Stimulated activated naive CD8-positive, alpha-beta T cell treated with anti-CD3 and anti-CD28 coated beads, Interleukin-15, Interleukin-2, amounts not matched to agents 100 ng/mL and 50 ng/mL, for 24 hours (primary cell): ENCODE results near the gene GPR157.
A peak's percentile ranks its signal among the peaks of the same experiment; 100 is the strongest.

Experiments
- H3K27ac Mint-ChIP-seq: one replicate; pipeline ENCODE4 v1.8.0; 2021; ENCODE audit warnings: mild to moderate bottlenecking, mixed read lengths
- H3K27me3 Mint-ChIP-seq: one replicate; pipeline ENCODE4 v1.8.0; 2021; ENCODE audit warnings: mixed read lengths
- H3K36me3 Mint-ChIP-seq: one replicate; pipeline ENCODE4 v1.8.0; 2021; ENCODE audit warnings: low read depth, mixed read lengths
- H3K4me1 Mint-ChIP-seq: one replicate; pipeline ENCODE4 v1.8.0; 2021; ENCODE audit warnings: low read depth, mixed read lengths
- H3K4me3 Mint-ChIP-seq: one replicate; pipeline ENCODE4 v1.8.0; 2021; ENCODE audit warnings: mild to moderate bottlenecking, mixed read lengths
- H3K9me3 Mint-ChIP-seq: one replicate; pipeline ENCODE4 v1.8.0; 2021; ENCODE audit warnings: mixed read lengths

Gene GPR157

DNA sequence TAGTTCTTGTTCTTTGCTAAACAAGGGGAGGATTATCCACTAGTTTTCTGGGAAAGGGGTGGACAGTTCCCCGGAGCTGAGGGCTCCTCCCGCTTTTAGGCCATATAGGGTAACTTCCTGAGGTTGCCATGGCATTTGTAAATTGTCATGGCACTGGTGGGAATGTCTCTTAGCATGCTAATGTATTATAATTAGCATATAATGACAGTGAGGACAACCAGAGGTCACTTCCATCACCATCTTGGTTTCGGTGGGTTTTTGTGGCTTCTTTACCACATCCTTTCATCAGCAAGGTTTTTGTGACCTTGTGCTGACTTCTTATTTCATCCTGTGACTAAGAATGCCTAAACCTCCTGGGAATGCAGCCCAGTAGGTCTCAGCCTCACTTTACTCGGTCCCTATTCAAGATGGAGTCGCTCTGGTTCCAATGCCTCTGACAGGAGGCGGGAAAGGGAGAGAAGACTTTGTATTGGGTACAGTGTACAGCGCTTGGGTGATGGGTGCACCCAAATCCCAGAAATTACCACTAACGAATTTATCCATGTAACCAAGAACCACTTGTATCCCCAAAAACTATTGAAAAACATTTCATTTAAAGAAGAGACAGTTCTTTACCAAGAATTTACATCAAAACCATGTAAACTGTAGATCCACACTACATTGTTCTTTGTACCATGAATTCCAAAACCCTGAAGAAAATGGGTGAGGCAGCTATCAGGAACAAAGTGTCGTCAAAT lies 50.7 kb downstream of the GPR157 start:
- Mint-ChIP-seq H3K27me3 (peaks cover 23% of the 10 kb centered on the region), H3K4me1 (peaks cover 55% of the 10 kb centered on the region), H3K36me3 (no peaks in the 10 kb centered on the region)

DNA sequence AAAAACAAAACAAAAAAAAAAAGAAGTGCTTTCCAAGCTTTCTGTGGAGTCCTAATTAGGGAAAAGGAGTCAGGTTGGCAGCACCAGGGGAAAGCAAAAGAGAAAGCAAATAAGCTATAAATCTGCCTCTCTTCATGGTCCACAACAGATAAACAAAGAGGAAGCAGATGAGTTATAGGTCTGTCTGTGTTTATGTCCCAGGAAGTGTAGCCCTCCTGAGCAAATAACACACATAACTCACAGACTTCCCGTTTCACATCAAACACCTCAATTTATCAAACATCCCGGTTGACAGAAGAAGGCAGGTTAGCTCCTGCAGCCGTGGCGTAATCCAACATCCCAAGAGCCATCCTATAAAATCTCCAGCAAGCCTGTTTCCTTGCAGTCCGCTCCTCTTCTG lies 53.9 kb downstream of the GPR157 start:
- Mint-ChIP-seq H3K36me3 (no peaks in the 10 kb centered on the region), H3K27ac (no peak overlapping the region), H3K9me3 (no peaks in the 10 kb centered on the region), H3K4me3 (peak overlapping the region; percentile 51), H3K4me1 (peaks cover 43% of the 10 kb centered on the region), H3K27me3 (peaks cover 20% of the 10 kb centered on the region)

More for the DNA sequence above, 50.7 kb downstream of the GPR157 start:
- no peaks in the 10 kb centered on the region for H3K9me3 Mint-ChIP-seq
- no peak overlapping the region for H3K27ac Mint-ChIP-seq
- H3K4me3 Mint-ChIP-seq: no peak overlapping the region

DNA sequence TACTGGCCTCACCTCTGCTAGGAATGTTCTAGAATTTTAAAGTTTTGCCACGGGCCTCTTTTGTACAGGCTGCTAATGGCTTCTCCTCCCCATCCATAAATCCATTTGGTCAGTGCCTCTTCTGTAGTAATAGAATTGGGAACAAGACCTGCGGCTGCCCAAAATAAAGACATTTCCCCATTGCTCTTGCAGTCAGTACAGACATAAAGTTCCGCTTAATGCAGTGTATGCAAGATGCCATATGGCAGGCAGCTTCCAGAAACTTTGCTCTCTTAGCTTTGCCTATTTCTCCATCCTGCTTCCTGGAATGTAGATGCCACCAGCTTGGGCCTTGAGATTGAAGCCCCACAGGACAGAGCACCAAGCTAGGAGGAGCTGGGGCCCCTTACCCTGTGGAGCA lies 55.8 kb downstream of the GPR157 start:
- Mint-ChIP-seq H3K36me3 (no peaks in the 10 kb centered on the region), H3K9me3 (no peaks in the 10 kb centered on the region), H3K4me3 (no peak overlapping the region), H3K27me3 (peaks cover 5% of the 10 kb centered on the region), H3K27ac (no peak overlapping the region), H3K4me1 (peaks cover 39% of the 10 kb centered on the region)

DNA sequence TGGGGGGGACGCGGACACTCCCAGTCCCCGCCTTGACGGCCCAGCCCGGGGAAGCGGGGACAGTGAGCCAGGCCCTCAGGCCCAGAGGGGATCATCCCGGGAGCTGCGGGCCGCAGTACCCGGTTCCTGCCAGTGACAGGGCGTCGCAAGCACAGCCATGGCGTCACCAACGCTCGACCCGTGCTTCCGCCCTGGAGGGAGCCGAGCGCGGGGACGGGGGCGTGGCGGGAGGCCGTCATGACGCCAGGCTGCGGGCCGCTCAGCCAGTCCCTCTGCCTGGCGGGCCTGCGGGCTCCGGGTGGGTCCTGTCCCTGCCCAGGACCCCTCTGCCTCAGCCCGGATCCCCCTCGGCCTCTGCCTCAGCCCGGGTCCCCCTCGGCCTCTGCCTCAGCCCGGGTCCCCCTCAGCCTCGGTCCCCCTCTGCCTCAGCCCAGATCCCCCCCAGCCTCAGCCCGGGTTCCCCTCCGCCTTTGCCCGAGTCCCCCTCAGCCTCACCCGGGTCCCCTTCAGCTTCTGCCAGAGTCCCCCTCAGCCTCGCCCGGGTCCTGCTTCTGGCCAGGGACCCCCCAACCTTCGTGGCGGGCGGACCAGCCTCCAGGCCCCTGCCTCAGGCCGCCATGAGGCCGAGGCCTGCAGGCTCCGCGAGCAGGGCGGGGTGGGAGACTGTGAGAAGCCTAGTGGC lies 57.2 kb downstream of the GPR157 start:
- H3K27me3 Mint-ChIP-seq: peaks cover 5% of the 10 kb centered on the region
- H3K4me3 Mint-ChIP-seq: no peak overlapping the region
- no peaks in the 10 kb centered on the region for H3K9me3 Mint-ChIP-seq
- H3K36me3 Mint-ChIP-seq: no peaks in the 10 kb centered on the region
- H3K4me1 Mint-ChIP-seq: peaks cover 34% of the 10 kb centered on the region
- no peak overlapping the region for H3K27ac Mint-ChIP-seq

DNA sequence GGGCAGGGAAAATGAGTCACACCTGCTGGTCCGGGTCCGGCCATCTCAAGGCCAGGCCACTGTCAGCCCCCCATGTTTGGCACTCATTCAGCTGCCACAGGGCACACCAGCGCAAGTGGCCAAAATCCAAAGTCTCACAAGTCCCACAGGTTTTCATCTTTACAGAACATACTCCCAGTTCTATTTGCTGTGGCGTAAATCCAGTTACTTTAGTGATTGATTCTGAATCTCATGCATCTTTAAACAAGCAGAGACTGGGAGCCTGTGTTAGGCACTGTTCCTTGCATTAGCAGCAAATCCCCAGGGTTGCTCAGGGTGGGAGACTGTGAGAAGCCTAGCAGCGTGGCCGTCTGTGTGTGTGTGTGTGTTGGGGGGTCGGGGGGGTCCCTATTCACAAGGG lies 58.4 kb downstream of the GPR157 start:
- Mint-ChIP-seq H3K36me3 (no peaks in the 10 kb centered on the region), H3K9me3 (no peaks in the 10 kb centered on the region), H3K27ac (no peak overlapping the region), H3K27me3 (peaks cover 5% of the 10 kb centered on the region), H3K4me3 (no peak overlapping the region), H3K4me1 (peaks cover 26% of the 10 kb centered on the region)

DNA sequence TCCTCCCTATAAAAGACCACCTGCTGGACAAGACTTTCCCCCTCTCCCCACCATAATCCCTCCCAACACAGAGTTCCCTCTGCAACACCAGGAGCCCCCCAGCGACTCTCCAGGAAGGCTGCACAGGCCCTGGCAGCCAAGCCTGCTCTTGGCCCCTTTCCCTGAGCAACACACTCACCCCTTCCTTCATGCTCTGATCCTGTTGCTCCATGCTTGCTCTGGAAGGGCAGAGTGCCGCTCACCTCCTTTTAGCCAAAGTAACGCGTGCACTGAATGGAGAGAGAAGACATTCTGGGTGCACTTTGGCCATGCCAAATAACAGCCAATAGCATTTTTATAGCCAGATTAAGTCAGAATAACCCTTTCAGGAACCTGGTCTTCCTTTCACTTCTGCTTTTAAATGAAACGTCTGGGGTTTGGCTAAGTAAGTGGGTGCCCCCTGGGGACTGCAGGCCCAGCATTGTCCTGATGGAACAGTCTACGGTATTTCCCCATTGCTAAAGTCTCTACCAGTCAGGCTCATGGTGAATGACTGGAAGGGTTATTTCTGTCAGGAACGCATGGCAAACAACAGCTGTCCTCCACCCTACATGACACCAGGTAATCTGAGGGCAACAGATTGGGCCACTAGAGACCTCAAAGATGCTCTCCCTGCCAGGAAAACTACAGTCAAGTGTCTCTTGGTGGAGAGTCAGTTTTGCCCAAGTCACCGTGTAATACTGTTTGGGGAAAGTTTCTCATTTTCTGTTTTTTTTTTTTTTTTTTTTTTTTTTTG lies 59.4 kb downstream of the GPR157 start, which contains the start of gene SLC2A5:
Gene SLC2A5, minus strand, starts transcription at position 310 of the 775 bp plus-strand sequence. Its CDS starts 99 bp downstream, at position 211.
- Mint-ChIP-seq H3K36me3 (no peaks in the 10 kb centered on the region), H3K4me1 (peaks cover 16% of the 10 kb centered on the region), H3K27me3 (peaks cover 5% of the 10 kb centered on the region), H3K27ac (no peak within 1 kb of the TSS), H3K9me3 (no peaks in the 10 kb centered on the region), H3K4me3 (peak within 1 kb of the TSS; percentile 52)

DNA sequence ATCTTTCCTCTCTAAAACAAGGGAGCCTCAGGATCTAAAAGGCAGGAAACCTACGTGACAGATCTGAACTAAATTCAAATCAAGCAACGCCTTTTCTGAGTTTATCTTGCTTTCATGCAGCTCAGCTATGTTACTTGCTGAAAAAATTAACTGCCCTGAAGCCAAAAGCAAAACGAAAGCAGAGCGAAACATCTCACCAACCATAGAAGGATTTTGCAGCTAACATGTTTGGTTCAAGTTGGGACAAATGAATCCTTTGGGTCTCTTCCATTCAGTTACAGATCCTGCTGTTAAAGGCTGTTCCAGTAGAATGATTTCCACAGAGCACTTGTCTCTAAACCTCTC lies 59.9 kb downstream of the GPR157 start:
- no peaks in the 10 kb centered on the region for H3K9me3 Mint-ChIP-seq
- H3K4me1 Mint-ChIP-seq: peaks cover 11% of the 10 kb centered on the region
- H3K36me3 Mint-ChIP-seq: no peaks in the 10 kb centered on the region
- H3K4me3 Mint-ChIP-seq: peak overlapping the region; percentile 52
- no peak overlapping the region for H3K27ac Mint-ChIP-seq
- peaks cover under 1% of the 10 kb centered on the region for H3K27me3 Mint-ChIP-seq

DNA sequence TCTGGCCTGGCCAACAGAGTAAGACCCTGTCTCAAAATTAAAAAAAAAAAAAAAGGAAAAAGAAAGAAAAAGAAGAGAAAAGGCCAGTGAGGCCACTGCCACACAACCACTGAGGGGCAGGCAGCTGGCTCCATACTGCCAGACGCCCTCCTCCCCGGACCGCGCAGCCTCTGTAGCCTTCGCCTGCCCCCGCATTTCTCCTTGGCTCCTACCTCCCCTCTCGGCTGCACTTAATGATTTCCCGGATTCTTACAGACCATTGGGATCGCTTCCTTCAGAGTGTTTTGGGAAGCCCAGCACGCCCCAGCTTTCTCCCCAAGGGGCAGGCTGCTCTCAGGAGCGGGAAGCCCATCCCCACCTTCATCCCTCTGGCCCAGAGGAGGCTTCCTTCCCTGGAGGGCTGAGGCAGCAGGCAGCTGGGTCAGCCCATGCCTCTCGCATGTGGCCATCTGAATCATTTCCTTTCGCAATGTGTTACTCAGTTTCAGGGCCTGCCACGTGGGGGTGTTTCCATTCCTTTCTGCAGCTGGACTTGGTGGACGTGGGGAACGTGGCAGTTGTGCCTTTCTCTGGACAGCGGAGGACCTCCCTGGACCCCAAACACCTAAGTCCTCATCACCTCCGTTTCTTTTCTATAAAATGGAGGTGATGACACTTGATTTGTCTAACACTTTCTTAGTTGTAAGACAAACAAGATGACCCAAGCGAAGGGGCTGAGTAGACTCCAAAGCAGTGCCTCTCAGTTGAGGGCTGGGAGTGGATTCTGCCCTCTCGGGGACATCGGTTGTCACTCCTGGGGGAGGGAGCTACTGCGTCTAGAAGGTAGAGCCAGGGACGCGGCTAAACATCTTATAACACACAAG lies 61.7 kb downstream of the GPR157 start:
- H3K4me3 Mint-ChIP-seq: no peak overlapping the region
- H3K9me3 Mint-ChIP-seq: no peaks in the 10 kb centered on the region
- H3K36me3 Mint-ChIP-seq: no peaks in the 10 kb centered on the region
- no peak overlapping the region for H3K27ac Mint-ChIP-seq
- no peaks in the 10 kb centered on the region for H3K27me3 Mint-ChIP-seq
- H3K4me1 Mint-ChIP-seq: peaks cover 11% of the 10 kb centered on the region

DNA sequence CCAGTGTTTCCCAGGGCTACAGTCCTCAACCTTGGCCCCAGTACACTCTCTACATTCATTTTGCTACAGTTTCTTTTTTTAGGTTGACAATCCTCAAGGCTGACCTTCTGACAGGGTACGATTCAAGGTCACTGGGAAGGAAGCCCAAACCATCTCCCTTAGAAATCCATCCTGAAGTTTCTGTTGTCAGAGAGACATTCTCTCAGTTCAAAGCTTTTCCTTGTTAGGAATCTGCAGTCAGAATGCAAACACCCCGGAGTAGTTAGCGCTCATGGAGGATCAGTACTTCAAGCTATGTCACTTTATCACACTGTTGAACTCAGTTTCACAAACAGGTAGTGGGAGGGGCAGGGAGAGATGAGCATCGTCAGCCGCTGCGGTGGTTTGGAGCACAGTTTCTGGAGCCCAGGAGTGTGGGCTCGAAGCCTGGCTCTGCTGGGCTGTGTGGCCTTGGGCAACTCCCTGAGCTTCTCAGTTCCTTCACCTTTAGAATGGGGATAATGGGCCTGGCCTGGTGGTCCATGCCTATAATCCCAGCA lies 63.6 kb downstream of the GPR157 start:
- H3K4me3 Mint-ChIP-seq: no peak overlapping the region
- no peaks in the 10 kb centered on the region for H3K9me3 Mint-ChIP-seq
- no peak overlapping the region for H3K27ac Mint-ChIP-seq
- H3K27me3 Mint-ChIP-seq: no peaks in the 10 kb centered on the region
- H3K36me3 Mint-ChIP-seq: no peaks in the 10 kb centered on the region
- peaks cover 11% of the 10 kb centered on the region for H3K4me1 Mint-ChIP-seq

DNA sequence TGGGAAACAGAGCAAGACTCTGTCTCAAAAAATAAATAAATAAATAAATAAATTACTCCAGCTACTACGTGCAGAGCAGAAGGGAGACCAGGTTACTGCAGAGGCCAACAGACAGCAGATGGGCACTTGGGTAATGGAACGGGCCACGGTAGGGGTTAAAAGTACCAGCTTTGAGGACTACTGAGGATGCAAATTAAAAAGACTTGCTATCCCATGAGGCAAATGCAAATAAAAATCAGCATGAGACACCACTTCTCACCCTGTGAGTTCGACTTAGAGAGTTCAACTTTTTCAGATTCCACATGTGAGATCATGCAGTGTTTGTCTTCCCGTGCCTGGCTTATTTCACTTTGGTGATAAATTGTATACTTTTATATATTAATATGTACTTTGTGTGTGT lies 66.1 kb downstream of the GPR157 start:
- Mint-ChIP-seq H3K27ac (no peak overlapping the region), H3K27me3 (no peaks in the 10 kb centered on the region), H3K9me3 (no peaks in the 10 kb centered on the region), H3K4me1 (no peaks in the 10 kb centered on the region), H3K4me3 (no peak overlapping the region), H3K36me3 (no peaks in the 10 kb centered on the region)

DNA sequence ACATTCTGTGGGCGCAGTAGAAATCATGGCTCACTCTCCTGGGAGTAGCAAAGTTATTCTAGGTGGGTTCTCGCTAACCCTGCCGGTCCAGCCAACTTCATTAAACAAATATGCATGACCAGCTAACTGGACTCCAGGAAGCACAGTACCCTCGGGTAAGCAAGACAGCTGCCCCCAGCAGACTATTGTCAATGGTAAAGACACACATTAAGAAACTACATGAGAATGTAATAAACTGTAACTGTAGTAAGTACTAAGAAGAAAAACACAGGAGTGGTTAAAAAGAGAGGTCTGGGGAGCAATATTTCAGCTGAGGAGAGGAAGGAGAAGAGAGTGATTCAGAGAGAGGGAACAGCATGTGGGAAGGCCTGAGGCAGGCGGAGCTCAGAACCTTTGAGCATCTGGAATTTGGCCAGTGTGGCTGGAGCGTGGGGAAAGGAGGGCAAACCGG lies 66.9 kb downstream of the GPR157 start:
- Mint-ChIP-seq H3K9me3 (no peaks in the 10 kb centered on the region), H3K4me1 (no peaks in the 10 kb centered on the region), H3K27me3 (no peaks in the 10 kb centered on the region), H3K4me3 (no peak overlapping the region), H3K36me3 (no peaks in the 10 kb centered on the region), H3K27ac (no peak overlapping the region)

DNA sequence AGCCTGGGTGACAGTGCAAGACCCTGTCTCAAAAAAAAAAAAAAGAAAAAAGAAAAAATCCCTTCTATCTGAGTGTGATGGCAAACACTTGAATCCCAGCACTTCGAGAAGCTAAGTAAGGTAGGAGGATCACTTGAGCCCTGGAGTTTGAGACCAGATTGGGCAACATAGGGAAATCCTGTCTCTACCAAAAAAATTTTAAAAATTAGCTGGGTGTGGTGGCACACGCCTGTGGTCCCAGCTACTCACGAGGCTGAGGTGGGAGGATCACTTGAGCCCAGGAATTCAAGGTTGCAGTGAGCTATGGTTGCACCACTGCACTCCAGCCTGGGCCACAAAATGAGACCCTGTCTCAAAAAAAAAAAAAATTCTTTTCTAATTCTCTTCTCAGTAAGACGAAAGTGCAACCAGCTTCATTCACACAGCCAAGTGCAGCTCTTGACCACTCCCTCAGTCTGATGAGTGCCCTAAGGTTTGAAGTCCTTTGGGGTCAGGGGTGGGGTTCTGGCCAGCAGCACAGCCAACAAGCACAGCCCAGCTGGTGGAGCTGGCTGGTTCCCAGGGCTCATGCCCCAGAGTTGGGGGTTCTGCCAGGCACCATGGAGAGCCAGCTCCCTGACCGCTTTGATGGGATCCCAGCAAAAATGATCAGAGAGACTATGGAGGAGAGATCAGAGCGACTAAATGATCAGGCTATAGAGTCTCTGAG lies 67.5 kb downstream of the GPR157 start:
- H3K4me3 Mint-ChIP-seq: no peak overlapping the region
- no peaks in the 10 kb centered on the region for H3K4me1 Mint-ChIP-seq
- no peaks in the 10 kb centered on the region for H3K9me3 Mint-ChIP-seq
- no peaks in the 10 kb centered on the region for H3K27me3 Mint-ChIP-seq
- H3K36me3 Mint-ChIP-seq: no peaks in the 10 kb centered on the region
- no peak overlapping the region for H3K27ac Mint-ChIP-seq

DNA sequence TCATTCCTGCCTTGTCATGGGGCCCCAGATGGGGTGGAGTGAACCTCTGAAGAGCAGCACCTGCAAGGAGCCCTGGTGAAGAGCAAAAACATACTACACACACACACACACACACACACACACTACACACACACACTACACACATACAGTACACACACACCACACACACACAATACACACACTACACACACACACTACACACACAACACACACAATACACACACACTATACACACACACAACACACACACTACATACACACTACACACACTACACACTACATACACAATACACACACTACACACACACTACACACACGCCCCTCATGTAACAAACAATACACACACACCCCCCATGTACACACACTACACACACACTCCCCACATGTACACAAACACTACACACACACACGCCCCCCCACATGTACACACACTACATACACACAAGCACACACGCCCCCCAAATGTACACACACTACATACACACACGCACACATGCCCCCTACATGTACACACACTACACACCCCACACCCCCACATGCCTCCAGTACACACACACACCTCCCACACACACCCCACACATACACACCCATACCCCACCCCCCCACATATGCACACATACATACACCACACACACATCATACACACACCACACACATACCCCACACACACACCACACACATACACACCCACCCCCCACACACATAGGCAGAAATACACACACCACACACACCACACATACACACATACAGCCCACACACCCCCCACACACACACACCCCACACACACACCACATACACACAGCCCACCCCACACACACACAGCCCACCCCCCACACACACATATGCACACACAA lies 68.8 kb downstream of the GPR157 start:
- H3K9me3 Mint-ChIP-seq: no peaks in the 10 kb centered on the region
- no peak overlapping the region for H3K4me3 Mint-ChIP-seq
- H3K4me1 Mint-ChIP-seq: no peaks in the 10 kb centered on the region
- no peak overlapping the region for H3K27ac Mint-ChIP-seq
- no peaks in the 10 kb centered on the region for H3K27me3 Mint-ChIP-seq
- H3K36me3 Mint-ChIP-seq: no peaks in the 10 kb centered on the region
